ENCODE data around the gene ZNF683. TPM values are rescaled to one million over a fixed set of nuclear protein-coding genes. Genes with fewer than 3 reads are reported as not detected.
A peak's percentile ranks its signal among the peaks of the same experiment; 100 is the strongest.

The ZNF683 gene
- total RNA-seq, 1 donor = not detected

GRCh38 chr1:26315874-26316850, 56.4 kb downstream of the ZNF683 start:
- TF ChIP-seq, protein P1, sequence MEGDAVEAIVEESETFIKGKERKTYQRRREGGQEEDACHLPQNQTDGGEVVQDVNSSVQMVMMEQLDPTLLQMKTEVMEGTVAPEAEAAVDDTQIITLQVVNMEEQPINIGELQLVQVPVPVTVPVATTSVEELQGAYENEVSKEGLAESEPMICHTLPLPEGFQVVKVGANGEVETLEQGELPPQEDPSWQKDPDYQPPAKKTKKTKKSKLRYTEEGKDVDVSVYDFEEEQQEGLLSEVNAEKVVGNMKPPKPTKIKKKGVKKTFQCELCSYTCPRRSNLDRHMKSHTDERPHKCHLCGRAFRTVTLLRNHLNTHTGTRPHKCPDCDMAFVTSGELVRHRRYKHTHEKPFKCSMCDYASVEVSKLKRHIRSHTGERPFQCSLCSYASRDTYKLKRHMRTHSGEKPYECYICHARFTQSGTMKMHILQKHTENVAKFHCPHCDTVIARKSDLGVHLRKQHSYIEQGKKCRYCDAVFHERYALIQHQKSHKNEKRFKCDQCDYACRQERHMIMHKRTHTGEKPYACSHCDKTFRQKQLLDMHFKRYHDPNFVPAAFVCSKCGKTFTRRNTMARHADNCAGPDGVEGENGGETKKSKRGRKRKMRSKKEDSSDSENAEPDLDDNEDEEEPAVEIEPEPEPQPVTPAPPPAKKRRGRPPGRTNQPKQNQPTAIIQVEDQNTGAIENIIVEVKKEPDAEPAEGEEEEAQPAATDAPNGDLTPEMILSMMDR (IDR thresholded peaks at IDR 0.05; ENCODE audit: extremely low read depth, low read depth, low read length) = no peak
- peaks cover 10% of the 10 kb centered on the region for H3K27me3 ChIP-seq (ENCODE audit: insufficient read depth, low read length)

DNA sequence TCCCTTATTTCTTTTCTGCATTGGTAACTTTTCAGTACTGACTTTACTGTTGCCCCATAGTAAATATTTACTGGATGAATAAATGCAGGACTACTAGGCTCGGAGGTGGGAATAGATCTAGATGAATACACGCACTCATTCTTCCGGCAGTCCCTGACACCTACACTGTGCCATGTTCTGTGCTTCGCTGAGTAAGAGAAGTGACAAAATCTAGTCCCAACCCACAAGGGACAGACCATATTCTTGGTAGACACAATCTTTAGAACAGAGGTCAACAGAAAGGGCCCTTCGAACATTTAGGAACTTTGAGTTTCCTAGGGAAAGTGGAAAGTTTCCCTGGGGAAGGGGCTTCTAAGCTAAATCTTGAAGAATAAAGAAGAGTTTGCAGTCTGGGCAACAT, 58.0 kb downstream of the ZNF683 start:
- Histone ChIP-seq H3K4me2 (ENCODE audit: insufficient read depth, low read length) (no peak overlapping the region), H3K27ac (ENCODE audit: low read depth, low read length) (no peak overlapping the region), H3K4me3 (ENCODE audit: insufficient read depth, low read length) (no peak overlapping the region), H4K20me1 (ENCODE audit: insufficient read depth, low read length) (no peaks in the 10 kb centered on the region), H3K9me3 (ENCODE audit: low read depth, low read length) (no peaks in the 10 kb centered on the region), H3K79me2 (ENCODE audit: insufficient read depth, low read length) (no peaks in the 10 kb centered on the region), H3K27me3 (ENCODE audit: insufficient read depth, low read length) (peaks cover 10% of the 10 kb centered on the region), H3K36me3 (ENCODE audit: insufficient read depth, low read length) (no peaks in the 10 kb centered on the region), H2AFZ (ENCODE audit: low read length) (no peak overlapping the region), H3K4me1 (ENCODE audit: insufficient read depth, low read length) (no peaks in the 10 kb centered on the region)
- no peak for DNase-seq (ENCODE audit: insufficient read length, low spot score, missing footprints)
- TF ChIP-seq, protein P1 (IDR thresholded peaks at IDR 0.05; ENCODE audit: extremely low read depth, low read depth, low read length) = no peak

More at GRCh38 chr1:26315874-26316850, 56.4 kb downstream of the ZNF683 start:
- H3K4me3 ChIP-seq (ENCODE audit: insufficient read depth, low read length) = no peak overlapping the region
- no peaks in the 10 kb centered on the region for H4K20me1 ChIP-seq (ENCODE audit: insufficient read depth, low read length)
- H3K4me1 ChIP-seq (ENCODE audit: insufficient read depth, low read length) = peaks cover 2% of the 10 kb centered on the region
- no peaks in the 10 kb centered on the region for H3K9me3 ChIP-seq (ENCODE audit: low read depth, low read length)
- no peak overlapping the region for H3K4me2 ChIP-seq (ENCODE audit: insufficient read depth, low read length)
- no peak overlapping the region for H3K27ac ChIP-seq (ENCODE audit: low read depth, low read length)
- no peaks in the 10 kb centered on the region for H3K36me3 ChIP-seq (ENCODE audit: insufficient read depth, low read length)
- H2AFZ ChIP-seq (ENCODE audit: low read length) = no peak overlapping the region
- peak; percentile 75 for DNase-seq (ENCODE audit: insufficient read length, low spot score, missing footprints)
- H3K79me2 ChIP-seq (ENCODE audit: insufficient read depth, low read length) = no peaks in the 10 kb centered on the region

Other genes with a start within 250 kb of the ZNF683 start
- not detected in 2 replicates for gene FAM110D, start 213.7 kb downstream of the ZNF683 start, total RNA-seq
- gene C1orf232, start 203.8 kb downstream of the ZNF683 start, total RNA-seq = not detected in 2 replicates
- gene ZNF593, start 202.8 kb downstream of the ZNF683 start, total RNA-seq = 21.2 and 29.0 TPM in 2 replicates
- gene ZNF593OS, start 200.9 kb downstream of the ZNF683 start, total RNA-seq = not detected in 2 replicates
- gene CNKSR1, start 195.3 kb downstream of the ZNF683 start, total RNA-seq = under 0.01 TPM in 1 of 2 replicates, not detected in the other
- gene CATSPER4, start 182.1 kb downstream of the ZNF683 start, total RNA-seq = not detected in 2 replicates
- gene CEP85, start 138.6 kb downstream of the ZNF683 start, total RNA-seq = 8.0 and 9.1 TPM in 2 replicates
- gene SH3BGRL3, start 92.7 kb downstream of the ZNF683 start, total RNA-seq = 29.2 and 30.8 TPM in 2 replicates
- 5.8 and 6.2 TPM in 2 replicates for gene UBXN11, start 66.1 kb downstream of the ZNF683 start, total RNA-seq
- not detected in 2 replicates for gene CD52, start 54.8 kb downstream of the ZNF683 start, total RNA-seq
- gene CRYBG2, start 18.6 kb downstream of the ZNF683 start, total RNA-seq = not detected in 2 replicates
- gene LIN28A, start 38.1 kb upstream of the ZNF683 start, total RNA-seq = not detected in 2 replicates
- gene DHDDS, start 59.6 kb upstream of the ZNF683 start, total RNA-seq = 56.6 and 63.3 TPM in 2 replicates
- 181 and 198 TPM in 2 replicates for gene HMGN2, start 99.7 kb upstream of the ZNF683 start, total RNA-seq
- gene RPS6KA1, start 157.0 kb upstream of the ZNF683 start, total RNA-seq = 2.2 and 2.4 TPM in 2 replicates